Esophagus squamous epithelium (tissue), 4 donors: ENCODE results near the gene PRR14.

Source experiments
- CTCF ChIP-seq, 6 experiments: fragments of 450-650 bp in 4 of 6; fragments of 200-600 bp in 2 of 6; sonication (generic) in 2 of 6; IDR thresholded peaks; one replicate each; pipeline ENCODE4 v1.5.1; 2016 to 2019; ENCODE audit warnings: antibody characterized with exemption in 6 of 6, mild to moderate bottlenecking in 4 of 6, moderate library complexity in 4 of 6
- POLR2A ChIP-seq, 4 donors: fragments of 450-650 bp; IDR thresholded peaks; one replicate each; pipeline ENCODE4 v1.6.1; 2017; ENCODE audit warnings: antibody characterized with exemption in 4 of 4, mild to moderate bottlenecking in 4 of 4, moderate library complexity in 3 of 4

DNA sequence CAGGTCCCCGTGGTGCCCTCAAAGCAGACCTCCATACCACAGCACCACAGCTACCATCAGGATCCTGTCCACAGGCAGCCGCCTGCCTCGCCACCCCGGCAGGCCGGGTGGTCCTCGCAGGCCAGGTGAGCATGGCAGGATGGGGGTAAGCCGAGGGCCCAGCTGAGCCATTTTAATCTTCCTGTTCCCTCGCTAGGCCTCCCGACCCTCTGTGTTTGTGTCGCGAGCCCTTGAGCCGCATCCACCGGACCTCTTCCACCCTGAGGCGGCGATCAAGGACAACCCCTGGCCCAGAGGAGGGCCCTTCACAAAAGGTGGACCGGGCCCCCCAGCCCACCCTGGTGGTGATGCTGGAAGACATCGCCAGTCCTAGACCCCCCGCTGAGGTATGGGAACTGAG, 2.0 kb downstream of the PRR14 start:
- TF ChIP-seq CTCF (IDR thresholded peaks at IDR 0.05) (no peak), POLR2A (IDR thresholded peaks at IDR 0.05) (no peak)
